ENCODE data around the gene MXD4. TPM values are rescaled to one million over a fixed set of nuclear protein-coding genes. Genes with fewer than 3 reads are reported as not detected.

MXD4 gene
- total RNA-seq, 3 donors from 2014 or later, result 34.7 to 55.8 (median 37.9) TPM

DNA sequence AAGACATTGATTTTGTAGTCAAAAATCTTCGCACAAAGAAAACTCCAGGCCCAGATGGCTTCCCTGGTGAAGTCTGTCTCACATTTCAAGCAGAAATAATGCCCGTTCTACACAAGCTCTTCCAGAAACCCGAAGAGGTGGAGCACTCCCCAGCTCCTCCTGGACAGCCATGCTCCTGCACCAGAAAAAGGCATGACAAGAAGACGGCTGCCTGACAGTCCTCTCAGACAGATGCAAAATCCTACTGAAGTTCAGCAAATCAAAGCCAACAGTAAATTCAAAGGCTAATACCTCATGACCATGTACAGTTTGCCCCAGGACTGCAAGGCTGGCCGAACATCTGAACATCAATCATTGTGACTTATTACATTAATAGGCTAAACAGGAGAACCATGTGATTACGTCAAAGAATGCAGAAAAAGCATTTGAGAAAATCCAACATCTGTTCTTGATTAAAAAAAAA, 30.8 kb upstream of the MXD4 start:
- H3K4me1 ChIP-seq, result no peaks in the 10 kb centered on the region
- H3K27me3 ChIP-seq, result no peaks in the 10 kb centered on the region
- no peak overlapping the region for H3K27ac ChIP-seq
- intact Hi-C loops (cut with DNase I; ENCODE audit: low total_unique reads), result no loop called here
- H3K36me3 ChIP-seq, result no peaks in the 10 kb centered on the region
- TF ChIP-seq, protein P1, sequence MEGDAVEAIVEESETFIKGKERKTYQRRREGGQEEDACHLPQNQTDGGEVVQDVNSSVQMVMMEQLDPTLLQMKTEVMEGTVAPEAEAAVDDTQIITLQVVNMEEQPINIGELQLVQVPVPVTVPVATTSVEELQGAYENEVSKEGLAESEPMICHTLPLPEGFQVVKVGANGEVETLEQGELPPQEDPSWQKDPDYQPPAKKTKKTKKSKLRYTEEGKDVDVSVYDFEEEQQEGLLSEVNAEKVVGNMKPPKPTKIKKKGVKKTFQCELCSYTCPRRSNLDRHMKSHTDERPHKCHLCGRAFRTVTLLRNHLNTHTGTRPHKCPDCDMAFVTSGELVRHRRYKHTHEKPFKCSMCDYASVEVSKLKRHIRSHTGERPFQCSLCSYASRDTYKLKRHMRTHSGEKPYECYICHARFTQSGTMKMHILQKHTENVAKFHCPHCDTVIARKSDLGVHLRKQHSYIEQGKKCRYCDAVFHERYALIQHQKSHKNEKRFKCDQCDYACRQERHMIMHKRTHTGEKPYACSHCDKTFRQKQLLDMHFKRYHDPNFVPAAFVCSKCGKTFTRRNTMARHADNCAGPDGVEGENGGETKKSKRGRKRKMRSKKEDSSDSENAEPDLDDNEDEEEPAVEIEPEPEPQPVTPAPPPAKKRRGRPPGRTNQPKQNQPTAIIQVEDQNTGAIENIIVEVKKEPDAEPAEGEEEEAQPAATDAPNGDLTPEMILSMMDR (IDR thresholded peaks at IDR 0.05), result no peak
- TF ChIP-seq POLR2AphosphoS5 (IDR thresholded peaks at IDR 0.05) (no peak), POLR2A (IDR thresholded peaks at IDR 0.05) (no peak)
- no peak overlapping the region for H3K4me3 ChIP-seq
- DNase-seq (ENCODE audit: low spot score in 2 of 2), result no peak
- H3K9me3 ChIP-seq, result no peaks in the 10 kb centered on the region

DNA sequence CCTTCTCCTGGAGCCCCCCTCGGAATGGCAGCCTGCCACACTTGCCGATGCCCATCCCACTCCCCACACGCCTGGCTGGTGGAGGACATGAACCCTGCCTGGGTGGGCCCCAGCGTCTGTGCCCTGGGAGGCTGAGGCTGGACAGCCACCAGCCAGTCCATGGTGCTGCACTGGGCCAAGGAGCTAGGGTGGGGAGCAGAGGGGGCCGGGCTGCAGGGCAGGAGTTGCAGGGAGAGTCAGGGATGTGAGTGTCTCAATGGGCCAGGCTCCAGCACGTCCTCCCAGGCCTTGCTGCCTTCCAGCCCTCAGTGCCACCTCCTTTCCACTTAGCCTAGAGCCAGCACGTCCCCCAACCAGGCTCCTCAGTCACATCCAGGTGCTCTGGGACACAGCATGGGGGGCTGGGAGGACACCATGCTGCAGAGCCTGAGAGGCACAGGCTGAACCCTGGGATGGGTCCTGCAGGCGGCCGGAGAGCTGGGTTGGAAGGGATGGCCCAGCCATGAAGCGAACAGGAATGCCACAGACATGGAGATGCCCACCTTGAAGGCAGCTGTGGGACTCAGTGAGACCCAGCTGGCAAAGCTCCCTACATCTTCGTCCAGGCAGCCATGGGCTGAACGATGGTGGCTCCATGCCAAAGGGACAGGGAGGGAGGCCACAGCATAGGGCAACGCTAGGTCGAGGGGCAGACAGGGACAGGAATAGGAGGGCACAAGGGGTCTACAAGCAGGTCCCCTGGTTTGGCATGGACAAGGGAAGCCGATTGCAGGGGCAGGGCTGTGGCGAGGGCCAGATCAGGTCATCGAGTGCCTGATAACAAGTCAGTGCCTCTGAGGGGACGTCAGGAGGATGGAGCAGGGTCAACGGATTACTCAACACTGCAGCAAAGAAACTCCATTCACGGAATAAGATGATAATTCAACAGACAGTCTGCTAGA, 30.1 kb upstream of the MXD4 start:
- Histone ChIP-seq H3K27ac (no peak overlapping the region), H3K4me3 (no peak overlapping the region)
- DNase-seq (ENCODE audit: low spot score in 2 of 2), result peak in 1 of 2 donors; percentile 49

DNA sequence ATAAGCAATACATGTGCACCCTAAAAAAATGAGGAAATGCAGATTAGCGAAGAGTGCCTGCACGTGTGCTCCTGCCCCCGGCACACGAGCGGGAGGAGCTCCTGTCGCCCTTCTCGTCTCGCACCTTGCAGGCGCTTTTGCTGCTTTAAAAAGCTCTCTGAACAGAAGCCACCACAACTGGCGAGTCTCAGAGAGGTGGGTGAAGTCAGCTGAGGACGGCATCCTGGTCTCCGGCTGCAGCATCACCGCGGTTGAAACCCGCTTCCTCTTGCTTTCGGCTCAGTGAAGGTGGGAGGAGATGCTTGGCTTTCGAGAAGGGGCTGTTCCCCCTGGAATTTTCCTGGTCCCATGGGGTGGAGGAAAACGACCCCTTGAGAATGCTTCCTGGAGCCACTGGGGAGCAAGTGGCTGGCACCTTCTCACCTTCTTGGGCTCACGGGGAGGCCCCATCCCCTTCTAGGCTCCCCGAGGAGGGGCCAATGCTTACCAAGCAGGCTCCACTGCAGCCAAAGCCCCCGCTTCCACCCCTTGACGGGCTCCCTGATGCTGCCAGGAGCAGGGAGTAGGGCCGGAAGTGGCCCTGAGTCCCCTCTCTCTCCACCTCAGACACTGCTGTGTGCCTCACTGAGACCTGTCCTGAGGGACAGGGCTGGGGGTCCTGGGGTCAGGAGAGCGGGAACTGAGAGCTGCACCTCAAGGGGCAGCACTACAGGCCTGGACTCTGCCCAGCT, 29.2 kb upstream of the MXD4 start:
- Histone ChIP-seq H3K4me1 (no peaks in the 10 kb centered on the region), H3K36me3 (no peaks in the 10 kb centered on the region), H3K9me3 (no peaks in the 10 kb centered on the region), H3K4me3 (no peak overlapping the region), H3K27ac (no peak overlapping the region), H3K27me3 (no peaks in the 10 kb centered on the region)
- TF ChIP-seq POLR2AphosphoS5 (IDR thresholded peaks at IDR 0.05), result no peak
- no peak for TF ChIP-seq POLR2A (IDR thresholded peaks at IDR 0.05)
- TF ChIP-seq, protein P1 (IDR thresholded peaks at IDR 0.05), result no peak
- DNase-seq (ENCODE audit: low spot score in 2 of 2), result peak in 1 of 2 donors; percentile 31
- intact Hi-C loops (cut with DNase I; ENCODE audit: low total_unique reads), result no loop called here

More for the DNA sequence above, 30.1 kb upstream of the MXD4 start:
- Histone ChIP-seq H3K9me3 (no peaks in the 10 kb centered on the region), H3K27me3 (no peaks in the 10 kb centered on the region), H3K4me1 (no peaks in the 10 kb centered on the region), H3K36me3 (no peaks in the 10 kb centered on the region)
- TF ChIP-seq POLR2A (IDR thresholded peaks at IDR 0.05) (no peak), POLR2AphosphoS5 (IDR thresholded peaks at IDR 0.05) (no peak)
- TF ChIP-seq, protein P1 (IDR thresholded peaks at IDR 0.05), result no peak
- intact Hi-C loops (cut with DNase I; ENCODE audit: low total_unique reads), result no loop called here

DNA sequence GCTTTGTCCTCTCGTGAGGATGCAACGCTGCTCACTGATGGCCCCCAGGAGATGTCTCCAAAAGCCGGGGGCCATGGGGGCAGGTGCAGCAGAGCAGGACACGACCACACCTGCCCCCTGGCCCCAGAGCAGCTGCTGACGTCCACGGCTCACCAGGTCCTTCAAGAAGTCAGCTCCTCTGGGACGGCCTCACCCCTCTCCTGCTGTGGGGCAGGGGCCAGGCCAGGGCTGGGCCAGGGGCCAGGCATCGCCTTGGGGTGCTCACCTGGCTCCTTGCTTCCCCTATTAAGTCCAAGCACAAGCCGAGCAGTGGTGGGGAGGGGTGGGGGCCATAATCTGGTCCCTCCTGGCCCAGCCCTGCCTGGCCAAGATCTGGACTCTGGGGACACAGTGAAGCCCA, 28.6 kb upstream of the MXD4 start:
- no peak overlapping the region for H3K27ac ChIP-seq
- no peaks in the 10 kb centered on the region for H3K36me3 ChIP-seq
- H3K27me3 ChIP-seq, result no peaks in the 10 kb centered on the region
- DNase-seq (ENCODE audit: low spot score in 2 of 2), result no peak
- no peaks in the 10 kb centered on the region for H3K9me3 ChIP-seq
- no peak overlapping the region for H3K4me3 ChIP-seq
- no peaks in the 10 kb centered on the region for H3K4me1 ChIP-seq
- TF ChIP-seq POLR2AphosphoS5 (IDR thresholded peaks at IDR 0.05), result no peak
- no peak for TF ChIP-seq POLR2A (IDR thresholded peaks at IDR 0.05)
- TF ChIP-seq, protein P1 (IDR thresholded peaks at IDR 0.05), result no peak
- intact Hi-C loops (cut with DNase I; ENCODE audit: low total_unique reads), result no loop called here

DNA sequence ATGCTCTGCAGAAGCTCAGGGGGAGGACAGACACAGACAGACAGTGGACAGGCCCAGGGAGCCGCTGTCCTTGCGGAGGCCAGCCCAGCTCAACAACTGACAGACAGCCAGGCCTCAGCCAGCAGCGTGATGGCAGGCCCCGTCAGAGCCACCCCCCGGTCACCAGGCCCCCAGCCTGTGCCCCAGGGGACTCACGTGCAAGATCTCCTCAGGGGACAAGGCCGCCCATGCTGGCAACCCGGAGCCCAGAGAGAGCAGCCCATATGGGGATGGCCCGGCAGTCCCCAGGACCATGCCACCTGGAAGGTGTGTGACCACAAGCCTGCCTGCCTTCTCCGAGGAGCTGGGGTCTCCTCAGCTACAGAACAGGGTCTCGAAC, 28.0 kb upstream of the MXD4 start:
- intact Hi-C loops (cut with DNase I; ENCODE audit: low total_unique reads), result no loop called here
- Histone ChIP-seq H3K27me3 (no peaks in the 10 kb centered on the region), H3K9me3 (no peaks in the 10 kb centered on the region), H3K4me1 (no peaks in the 10 kb centered on the region), H3K36me3 (no peaks in the 10 kb centered on the region), H3K4me3 (no peak overlapping the region), H3K27ac (no peak overlapping the region)
- TF ChIP-seq POLR2AphosphoS5 (IDR thresholded peaks at IDR 0.05) (no peak), POLR2A (IDR thresholded peaks at IDR 0.05) (no peak)
- TF ChIP-seq, protein P1 (IDR thresholded peaks at IDR 0.05), result no peak
- peak in 1 of 2 donors; percentile 40 for DNase-seq (ENCODE audit: low spot score in 2 of 2)
